HG03460 (cell line): ENCODE data around the gene TBL1XR1.

Source experiments
- ATAC-seq: cut with Tn5 transposase; IDR thresholded peaks from one replicate; pipeline ENCODE4 v1.9.1; 2021; ENCODE audit not compliant: unreplicated experiment

The TBL1XR1 gene

DNA sequence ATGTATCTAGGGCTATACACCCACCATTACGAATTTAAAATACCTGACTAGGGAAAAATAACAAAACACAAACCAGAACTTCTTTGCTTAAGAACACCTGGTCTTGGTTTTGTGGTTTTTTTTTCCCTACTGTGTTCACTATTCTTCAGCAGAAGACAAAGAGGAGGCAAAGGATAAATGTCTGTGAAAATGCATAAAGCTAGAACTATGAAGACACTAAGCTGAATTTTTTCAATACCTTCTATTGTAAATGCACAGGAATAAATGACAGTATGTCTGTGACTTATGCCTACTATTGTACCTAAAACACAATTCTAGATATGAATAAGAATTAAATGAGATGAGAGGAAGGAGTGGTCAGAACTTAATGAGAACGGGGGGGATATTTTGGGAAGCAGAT, 86.9 kb downstream of the TBL1XR1 start:
- ATAC-seq = no peak

DNA sequence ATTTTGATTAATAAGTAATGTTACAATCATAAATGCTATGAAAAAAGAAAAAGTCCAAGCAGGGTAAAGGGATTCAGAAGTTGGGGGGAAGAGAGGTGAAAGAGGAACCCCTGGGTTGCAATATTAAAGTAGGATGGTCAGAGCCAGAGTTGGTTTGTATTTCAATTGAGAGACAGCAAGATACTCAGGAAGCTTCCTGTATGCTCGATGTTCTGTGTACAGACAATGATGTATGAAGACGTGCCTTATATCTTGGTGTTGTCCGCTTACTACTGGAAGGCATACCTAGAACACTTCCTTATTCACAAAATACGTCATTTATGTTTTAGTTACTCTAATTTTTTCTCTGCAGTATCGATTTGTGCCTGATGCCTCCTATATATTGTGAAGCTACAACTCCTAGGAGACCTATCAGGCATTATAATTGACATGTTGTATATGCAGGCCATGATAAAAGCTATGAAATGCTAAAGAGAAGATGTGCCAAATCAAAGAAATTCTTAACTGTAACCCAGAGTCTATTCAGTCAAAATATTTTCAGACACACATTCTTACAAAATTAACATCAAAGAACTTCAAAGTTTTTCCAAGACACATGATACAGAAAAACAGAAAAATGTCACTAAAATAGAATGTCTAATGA, 87.5 kb downstream of the TBL1XR1 start:
- ATAC-seq = no peak

DNA sequence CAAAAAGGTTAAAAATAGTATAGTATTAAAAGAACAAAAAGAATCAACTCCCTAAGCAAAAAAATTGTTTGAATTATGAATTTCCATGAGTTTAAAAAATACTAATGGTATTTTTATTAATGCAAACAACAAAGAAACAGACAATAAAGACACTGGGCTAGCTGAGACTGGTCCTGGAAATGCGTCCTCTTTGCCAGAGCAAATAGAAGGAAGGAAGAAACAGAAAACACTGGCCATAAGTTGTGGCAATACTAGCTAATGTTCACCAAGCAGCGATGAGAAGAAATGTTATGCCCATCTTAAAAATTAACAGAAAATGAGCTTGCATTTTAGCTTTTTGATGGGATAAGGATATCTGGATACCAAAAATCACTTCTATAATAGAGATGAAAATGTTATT, 88.6 kb downstream of the TBL1XR1 start:
- no peak for ATAC-seq

DNA sequence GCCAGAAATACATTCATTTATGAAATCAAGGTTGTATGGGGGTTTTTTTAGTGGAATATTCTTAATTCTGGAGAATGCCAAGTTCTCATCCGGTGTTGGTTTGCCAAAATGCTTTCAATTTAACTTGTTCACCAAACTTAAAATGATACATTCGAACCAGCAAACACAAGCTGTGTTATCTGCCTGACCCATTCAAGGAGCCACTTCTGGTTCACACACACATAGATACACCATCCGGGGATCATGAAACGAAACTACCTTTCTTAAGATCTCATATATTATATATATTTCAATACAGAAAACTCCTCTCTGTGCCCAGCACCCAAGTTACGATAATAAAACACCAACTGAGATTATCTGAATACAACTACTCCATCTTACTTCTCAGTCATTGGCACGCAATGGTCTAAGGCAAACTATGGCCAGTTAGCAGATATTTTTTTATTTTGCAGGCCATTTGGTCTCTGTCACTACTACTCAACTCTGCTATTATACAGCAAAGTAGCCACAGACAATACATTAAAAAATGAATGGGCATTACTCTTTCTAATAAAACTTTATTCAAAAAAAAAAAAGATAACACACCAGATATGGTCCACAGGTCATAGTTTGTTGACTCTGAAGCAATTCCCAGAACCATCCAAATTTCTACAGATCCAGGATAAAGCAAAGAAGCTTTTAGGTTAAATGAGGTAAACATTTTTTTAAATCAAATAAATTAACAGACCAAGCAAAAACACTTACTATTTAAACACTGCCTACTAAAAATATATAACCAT, 89.6 kb downstream of the TBL1XR1 start:
- no peak for ATAC-seq

DNA sequence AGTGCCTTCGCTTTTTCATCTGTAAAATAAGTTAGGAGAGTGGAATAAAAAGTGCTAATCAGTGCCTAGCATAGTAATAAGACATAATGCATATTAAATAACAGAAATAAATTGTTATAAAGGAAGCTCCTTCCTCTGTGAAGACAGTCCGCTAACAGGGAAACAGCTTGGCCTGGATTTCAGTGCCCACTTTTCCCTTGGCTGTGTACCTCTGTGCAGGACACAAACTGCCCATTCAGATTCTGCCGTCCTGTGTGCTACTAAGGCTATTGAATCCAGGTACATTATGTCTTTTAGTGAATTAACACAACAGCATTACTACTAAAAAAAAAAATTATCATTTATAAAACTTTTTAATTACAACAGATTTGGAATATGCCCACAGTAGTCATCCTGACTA, 90.7 kb downstream of the TBL1XR1 start:
- ATAC-seq = no peak

DNA sequence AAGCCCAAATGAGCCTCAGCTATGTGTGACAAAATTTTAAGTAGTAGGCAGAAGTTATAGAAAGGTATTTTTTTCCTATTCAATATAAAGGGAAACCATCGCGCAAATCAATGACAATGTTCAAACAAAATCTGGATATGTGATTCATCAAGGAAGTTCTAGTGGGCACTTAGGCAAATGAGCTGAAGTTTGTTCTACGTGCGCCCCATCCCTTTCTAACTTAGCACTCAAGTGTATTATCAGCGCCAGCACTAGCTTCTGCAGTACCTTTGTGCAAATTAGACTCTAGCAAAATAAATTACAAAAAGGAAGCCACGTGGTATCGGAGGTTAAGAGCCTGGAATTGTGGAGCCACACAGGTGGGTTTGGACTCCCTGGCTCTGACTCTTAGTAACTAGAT, 91.1 kb downstream of the TBL1XR1 start:
- ATAC-seq = peak; percentile 51

DNA sequence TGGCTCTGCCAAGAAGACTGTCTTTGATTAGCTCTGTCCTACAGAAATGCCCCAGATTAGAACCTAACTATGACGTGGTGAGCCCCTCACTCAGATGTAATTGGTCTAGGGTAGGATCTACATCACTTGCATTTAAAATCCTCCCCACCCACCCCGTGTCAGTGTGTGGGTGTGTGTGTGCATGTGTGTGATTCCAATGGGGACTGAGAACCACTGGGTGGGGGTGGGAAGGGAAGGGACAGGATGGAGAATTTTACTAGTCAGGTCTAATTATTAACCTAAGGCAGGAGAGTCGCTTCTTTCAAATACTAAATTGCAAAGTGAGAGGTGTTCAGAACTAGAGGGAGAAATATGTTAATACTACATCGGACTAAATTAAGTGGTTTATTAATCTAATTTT, 91.7 kb downstream of the TBL1XR1 start:
- no peak for ATAC-seq

DNA sequence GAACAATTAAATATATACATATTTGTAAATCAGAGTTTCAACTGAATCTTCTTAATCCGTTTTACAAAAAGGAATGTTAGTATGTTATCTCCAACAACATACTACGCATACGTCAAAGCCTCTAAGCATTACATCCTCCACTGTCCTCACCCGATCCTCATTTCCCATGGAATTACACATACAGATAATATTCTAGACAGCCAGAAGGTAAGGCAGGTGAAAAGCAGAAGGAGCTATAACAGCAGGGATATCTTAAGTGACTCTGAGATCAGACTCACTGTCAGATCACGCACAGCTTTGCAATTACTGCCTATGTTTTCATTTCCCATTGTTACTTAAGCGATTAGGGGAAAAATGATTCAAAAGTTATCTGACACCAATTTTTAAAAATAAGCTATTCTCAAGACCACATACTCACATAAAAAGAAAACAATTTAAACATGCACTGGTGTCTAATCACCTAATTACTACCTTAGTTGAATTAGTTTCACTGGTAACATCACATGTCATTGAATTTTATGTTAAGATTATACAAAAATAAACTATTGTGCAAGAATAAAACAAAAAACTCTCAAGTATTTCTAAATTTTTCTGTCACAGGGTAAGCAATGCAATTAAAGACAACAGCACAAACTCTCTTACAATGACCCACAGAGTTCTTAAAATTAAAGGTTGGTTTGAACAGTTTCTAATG, 92.8 kb downstream of the TBL1XR1 start:
- no peak for ATAC-seq

DNA sequence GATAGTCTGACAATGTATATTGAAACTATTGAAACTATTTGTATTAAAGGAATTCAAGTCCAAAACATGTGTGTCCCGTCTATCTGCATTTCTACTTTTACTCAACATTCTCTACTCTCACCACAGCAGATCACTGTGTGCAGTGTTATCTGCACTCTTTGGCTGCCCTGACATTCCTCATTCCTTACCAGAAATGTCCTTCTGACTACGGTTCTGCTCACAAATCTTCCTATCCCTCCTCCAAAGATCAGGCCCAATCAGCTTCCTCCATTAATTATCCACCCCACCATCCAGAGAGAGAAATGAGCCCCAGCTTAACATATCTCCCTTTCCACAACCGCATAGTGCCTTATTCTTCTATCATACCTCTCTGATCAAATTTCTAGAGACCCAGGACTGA, 94.7 kb downstream of the TBL1XR1 start:
- no peak for ATAC-seq

DNA sequence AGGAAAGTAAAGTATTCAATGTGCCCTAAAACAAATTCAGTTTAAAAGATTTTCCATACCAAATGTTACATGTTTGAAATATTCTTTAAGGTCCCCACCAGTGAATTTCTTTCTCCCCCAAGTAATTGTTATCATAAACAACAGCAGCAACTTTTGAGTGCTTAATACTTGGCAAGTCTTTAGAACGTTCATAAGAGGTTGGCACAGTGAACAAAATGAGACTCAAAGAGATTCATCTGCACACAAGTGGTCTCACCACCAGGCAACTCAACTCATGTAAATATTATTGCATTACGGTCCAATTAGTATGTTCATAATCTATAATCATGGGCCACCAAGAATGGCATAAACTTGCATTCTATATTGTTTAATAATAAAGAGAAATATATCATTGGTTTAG, 98.7 kb downstream of the TBL1XR1 start:
- no peak for ATAC-seq

DNA sequence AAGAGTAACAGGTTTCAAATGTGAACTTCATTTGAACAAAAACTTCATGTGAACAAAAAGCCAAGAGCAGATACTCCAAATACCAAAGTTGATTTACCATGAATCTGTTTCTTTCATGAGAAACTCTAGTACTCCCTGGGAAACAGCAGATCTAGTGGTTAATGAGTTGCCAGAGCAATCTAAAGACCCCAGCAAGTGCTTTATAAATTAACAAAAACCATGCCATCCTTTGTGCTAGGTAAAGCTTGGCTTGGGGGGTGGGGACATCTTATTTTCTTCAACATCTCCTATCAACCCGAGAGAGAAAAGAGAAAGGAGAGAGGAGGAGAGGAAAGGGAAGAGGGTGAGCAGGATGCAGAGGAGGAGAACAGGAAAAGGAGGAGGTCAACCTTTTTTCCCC, 100.7 kb downstream of the TBL1XR1 start:
- no peak for ATAC-seq

DNA sequence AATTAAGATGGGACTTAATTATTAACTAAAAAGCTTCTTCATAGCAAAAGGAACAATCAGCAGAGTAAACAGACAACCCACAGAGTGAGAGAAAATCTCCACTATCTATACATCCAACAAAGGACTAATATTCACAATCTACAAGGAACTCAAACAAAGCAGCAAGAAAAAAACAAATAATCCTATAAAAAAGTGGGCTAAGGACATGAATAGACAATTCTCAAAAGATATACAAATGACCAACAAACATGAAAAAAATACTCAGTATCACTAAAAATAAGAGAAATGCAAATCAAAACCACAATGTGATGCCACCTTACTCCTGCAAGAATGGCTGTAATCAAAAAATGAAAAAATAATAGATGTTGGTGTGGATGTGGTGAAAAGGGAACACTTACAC, 103.3 kb downstream of the TBL1XR1 start:
- no peak for ATAC-seq

DNA sequence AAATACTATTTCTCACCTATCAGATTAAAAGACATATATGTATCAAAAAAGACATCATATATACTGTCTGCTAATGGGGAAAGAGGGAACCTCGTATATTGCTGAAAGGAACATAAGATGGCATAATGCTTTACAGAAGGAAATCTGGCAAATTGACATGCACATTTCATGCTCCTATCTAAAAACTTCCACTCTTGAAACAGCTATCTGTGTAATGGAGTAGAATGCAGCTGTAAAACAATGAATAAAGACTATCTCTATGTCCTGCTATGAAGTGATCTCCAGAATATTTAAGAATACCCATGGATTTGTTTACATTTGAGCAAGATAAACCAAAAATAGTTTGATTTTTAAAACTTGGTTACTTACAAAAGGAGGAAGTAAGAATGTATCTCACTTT, 107.4 kb downstream of the TBL1XR1 start:
- no peak for ATAC-seq

DNA sequence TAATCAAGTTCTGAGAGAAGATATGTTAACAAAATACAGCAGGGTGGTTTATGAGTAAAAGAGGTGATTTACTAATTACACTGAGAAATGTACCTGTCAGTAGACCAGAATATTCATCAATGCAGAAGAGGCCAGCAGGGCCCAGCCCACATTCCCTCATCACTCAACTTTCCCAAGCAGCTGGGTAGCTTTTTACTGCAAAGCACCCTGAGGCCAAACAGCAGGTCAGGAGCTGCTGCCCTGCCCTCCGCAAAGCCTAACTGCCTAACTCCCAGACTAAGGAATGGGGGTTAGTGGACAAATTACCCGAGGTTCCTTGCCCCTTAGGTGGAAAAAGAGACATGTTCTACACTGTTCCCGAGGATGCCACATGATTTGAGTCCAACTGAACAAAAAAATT, 108.2 kb downstream of the TBL1XR1 start:
- no peak for ATAC-seq

DNA sequence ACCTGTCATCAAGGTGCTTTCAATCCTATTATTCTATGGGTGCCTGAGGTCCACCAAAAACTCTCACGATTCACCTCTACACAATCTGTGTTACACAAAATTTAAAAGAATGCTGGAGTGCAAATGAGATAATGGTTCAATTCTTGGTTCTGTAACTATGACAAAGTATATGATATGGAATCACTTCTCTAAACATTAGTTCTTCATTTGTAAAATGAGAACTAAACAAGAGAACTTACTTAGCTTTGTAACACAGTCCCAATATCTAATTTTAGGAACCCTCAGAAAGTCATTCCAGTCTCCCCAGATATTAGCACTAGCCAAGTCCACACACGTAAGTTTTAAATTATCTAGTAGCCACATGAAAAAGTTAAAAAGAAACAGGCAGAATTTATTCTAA, 111.5 kb downstream of the TBL1XR1 start:
- ATAC-seq = no peak

DNA sequence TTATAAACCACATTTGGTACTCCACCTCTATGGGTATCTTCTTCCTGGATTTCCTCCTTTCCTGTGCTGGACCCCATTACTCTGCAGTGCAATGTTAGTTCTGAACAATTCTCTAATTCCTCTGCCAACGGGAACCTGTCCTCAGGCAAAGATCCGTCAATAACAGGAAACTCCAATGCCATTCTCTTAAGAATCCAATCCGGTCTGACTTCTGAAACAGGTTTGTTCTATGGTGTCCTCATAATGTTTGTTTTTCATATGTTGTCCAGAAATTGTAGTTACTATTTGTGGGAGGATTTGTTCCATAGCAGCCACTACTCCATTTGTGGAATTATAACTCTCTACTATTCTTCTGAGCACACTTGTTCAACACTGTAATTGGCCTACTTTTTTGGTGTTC, 112.7 kb downstream of the TBL1XR1 start:
- no peak for ATAC-seq

DNA sequence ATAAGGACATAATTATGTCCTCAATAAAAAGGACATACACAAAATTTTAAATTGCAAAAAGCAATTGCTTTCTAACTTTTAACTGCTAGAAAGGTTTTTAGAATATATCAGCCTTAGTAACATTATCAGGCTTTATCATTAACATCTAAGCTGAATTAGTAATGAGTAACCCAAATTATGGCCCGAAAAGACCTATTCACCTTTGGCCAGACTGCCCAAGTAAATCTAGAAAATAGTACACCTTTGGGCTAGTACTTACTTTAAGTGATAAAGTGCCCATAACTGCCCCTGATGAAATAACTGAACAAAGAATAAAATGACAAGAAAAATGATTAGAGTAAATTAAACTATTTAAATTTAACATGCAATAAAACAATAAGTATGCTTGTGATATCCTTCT, 117.2 kb downstream of the TBL1XR1 start:
- no peak for ATAC-seq

DNA sequence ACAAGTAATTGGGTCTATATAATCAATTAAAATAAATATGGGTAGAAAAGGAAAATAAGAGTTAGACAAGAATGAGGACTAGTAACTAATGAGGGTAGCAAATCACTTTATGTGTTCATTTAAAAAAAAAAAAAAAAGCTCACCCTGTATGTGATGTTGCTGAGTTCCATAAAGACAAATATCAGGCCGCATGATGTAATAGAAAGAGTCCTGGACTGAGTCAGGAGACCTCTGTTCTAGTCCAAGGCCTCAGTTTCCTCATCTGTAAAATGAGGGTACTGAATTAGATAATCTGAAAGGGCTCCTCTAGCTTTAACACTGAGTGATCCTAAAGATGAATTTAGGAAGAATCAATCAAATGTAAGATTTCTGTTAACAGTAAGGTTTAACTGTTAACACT, 117.6 kb downstream of the TBL1XR1 start:
- no peak for ATAC-seq

DNA sequence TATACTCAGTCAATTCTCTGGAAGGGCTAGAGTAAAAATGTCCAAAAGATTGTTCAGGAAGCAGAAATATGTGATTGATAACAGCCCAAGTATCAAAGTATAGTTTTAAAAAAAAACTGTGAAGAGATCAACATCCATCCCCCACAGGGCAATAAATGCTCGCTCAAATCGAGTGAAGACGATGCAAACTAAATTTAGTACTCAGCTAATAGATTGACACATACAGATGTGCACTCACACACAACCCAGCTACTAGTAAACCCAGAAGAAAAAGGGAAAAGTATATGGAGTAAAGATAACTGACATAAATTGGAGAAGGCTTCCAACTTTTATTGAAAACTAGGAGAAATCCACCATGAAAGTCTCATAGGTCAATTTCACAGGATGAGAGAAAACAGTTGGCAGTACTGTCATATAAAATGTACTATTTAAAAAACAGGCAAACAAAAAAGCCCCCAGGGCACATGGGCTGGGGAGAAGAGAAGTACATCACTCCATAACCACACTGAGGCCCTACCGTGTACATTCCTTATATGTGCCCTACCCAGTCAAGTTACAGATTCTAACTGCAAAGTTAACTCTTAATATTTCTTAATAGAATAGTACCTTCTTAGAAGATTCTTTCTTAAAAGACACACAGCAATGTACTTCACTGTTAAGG, 125.7 kb downstream of the TBL1XR1 start:
- ATAC-seq = no peak

DNA sequence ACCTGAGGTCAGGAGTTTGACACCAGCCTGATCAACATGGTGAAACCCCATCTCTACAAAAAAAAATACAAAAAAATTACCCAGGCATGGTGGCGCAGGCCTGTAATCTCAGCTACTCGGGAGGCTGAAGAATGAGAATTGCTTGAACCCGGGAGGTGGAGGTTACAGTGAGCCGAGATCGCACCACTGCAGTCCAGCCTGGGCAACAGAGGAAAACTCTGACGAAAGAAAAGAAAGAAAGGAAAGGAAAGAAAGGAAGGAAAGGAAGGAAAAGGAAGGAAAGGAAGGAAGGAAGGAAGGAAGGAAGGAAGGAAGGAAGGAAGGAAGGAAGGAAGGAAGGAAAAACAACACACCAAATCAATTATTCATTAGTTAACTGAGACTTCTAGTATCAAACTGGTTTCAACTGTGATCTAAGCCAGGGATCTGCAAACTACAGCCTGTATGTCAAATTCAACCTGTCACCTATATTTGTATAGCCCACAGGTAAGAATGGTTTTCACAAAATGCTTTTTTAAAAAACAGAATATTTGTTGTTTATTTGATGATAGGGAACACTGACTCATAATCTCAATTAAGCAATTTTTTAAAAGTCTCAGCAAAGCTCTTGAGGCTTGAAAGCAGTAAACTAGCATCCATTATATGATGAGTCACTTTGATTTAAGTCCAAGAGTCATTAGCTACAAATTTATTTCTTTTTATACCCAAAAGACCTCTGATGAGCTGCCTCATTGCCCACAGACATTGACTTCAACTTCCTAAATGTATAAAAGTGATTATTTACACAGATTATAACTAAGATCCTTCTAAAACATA, 127.6 kb downstream of the TBL1XR1 start:
- no peak for ATAC-seq

DNA sequence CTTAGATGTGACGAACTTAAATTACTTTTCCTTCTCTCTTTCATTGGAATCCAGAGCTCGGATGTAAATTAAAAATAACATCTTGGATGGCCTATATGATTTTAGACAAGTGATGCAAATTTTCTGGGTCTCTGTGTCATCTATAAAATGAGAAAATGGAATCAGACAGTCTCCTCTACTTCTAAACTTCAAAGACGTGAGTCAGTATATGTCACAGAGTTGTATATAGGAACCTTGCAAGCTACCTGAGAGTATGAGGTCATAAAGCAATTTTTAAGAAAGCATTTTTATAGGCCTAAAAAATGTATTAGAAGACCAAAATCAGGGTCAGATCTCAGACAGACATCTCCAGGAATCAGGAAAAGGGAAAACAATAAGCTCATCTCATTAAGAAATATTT, 128.3 kb downstream of the TBL1XR1 start:
- no peak for ATAC-seq
